Mucosa of stomach (tissue), 1 donor: ENCODE results near the gene KRTAP13-1.

Experiments used
- H3K27me3 ChIP-seq: one replicate; pipeline ENCODE4 v1.7.0; 2013; ENCODE audit warnings: mild to moderate bottlenecking, low read length; ENCODE audit not compliant: control insufficient read depth, insufficient read depth
- H3K36me3 ChIP-seq: one replicate; pipeline ENCODE4 v1.7.0; 2013; ENCODE audit warnings: low read length; ENCODE audit not compliant: control insufficient read depth, insufficient read depth
- H3K4me1 ChIP-seq: one replicate; pipeline ENCODE4 v1.7.0; 2013; ENCODE audit warnings: mild to moderate bottlenecking, low read length; ENCODE audit not compliant: control insufficient read depth, insufficient read depth
- H3K4me3 ChIP-seq: one replicate; pipeline ENCODE4 v1.7.0; 2013; ENCODE audit warnings: low read length
- H3K9ac ChIP-seq: one replicate; pipeline ENCODE4 v1.7.0; 2013; ENCODE audit warnings: mild to moderate bottlenecking, low read length, moderate library complexity
- H3K9me3 ChIP-seq: one replicate; pipeline ENCODE4 v1.7.0; 2013; ENCODE audit warnings: mild to moderate bottlenecking, low read length, moderate library complexity; ENCODE audit not compliant: control insufficient read depth
- donor health status: Pancreatic carcinoma.

Gene KRTAP13-1

DNA sequence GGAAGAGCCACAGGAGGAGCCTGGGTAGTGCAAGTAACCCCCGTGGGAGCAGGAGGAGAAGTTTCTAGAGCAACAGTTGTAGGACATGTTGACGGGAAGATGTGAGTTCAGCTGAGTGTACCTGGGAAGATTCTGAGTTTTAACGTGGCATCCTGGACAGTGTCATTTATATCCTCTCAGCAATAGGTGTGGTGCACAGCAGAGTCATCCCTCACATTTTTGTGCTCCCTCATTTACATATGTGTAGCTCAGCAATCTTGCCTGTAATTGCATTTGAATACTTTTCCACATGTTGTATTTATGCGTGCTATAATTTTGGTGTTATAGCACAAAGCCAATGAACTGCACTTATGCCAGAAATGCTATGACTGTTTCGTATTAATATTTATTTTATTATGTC is 30.0 kb downstream of the KRTAP13-1 start, which contains the start of gene KRTAP13-3:
Gene KRTAP13-3 (minus strand): TSS at position 101 of the 400 bp plus-strand sequence. CDS start 14 bp downstream, at position 87.
- H3K9me3 ChIP-seq: no peaks in the 10 kb centered on the region
- no peak within 1 kb of the TSS for H3K4me3 ChIP-seq
- no peaks in the 10 kb centered on the region for H3K27me3 ChIP-seq
- no peaks in the 10 kb centered on the region for H3K4me1 ChIP-seq
- no peak within 1 kb of the TSS for H3K9ac ChIP-seq
- H3K36me3 ChIP-seq: no peaks in the 10 kb centered on the region

DNA sequence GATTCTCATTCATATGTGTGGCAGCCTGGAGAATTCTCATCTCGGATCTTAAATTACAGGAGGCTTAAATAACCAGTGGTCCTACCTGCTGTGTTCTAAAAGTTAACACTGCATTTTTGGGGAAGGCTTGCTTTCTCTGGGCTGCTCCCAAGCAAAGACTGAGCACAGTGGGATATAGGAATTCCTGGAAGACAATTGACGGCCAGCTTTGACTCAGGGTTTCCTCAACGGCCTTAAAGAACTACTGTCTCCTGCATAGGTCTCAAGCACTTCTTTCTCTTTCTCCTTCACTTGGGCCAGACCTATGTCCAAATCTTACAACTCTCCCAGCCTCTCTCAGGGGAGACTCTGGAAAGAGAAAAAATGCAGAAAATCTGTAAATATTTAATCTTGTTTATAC is 30.9 kb downstream of the KRTAP13-1 start:
- Histone ChIP-seq H3K9me3 (no peaks in the 10 kb centered on the region), H3K9ac (no peak overlapping the region), H3K4me1 (no peaks in the 10 kb centered on the region), H3K36me3 (no peaks in the 10 kb centered on the region), H3K27me3 (no peaks in the 10 kb centered on the region), H3K4me3 (no peak overlapping the region)

DNA sequence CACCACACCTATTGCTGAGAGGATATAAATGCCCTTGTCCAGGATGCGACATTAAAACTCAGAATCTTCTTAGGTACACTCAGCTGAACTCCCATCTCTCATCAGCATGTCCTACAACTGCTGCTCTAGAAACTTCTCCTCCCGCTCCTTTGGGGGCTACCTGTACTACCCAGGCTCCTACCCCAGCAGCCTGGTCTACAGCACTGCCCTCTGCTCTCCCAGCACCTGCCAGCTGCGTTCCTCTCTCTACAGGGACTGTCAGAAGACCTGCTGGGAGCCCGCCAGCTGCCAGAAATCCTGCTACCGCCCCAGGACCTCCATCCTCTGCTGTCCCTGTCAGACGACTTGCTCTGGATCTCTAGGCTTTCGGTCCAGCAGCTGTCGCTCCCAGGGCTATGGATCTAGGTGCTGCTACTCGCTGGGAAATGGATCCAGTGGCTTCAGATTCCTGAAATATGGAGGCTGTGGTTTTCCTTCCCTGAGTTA is 34.4 kb downstream of the KRTAP13-1 start, which contains the start of gene KRTAP13-4:
Gene KRTAP13-4 (plus strand): TSS at position 51 of the 486 bp plus-strand sequence. CDS start 56 bp downstream, at position 107.
- Histone ChIP-seq H3K9ac (no peak within 1 kb of the TSS), H3K9me3 (no peaks in the 10 kb centered on the region), H3K27me3 (no peaks in the 10 kb centered on the region), H3K4me1 (no peaks in the 10 kb centered on the region), H3K4me3 (no peak within 1 kb of the TSS), H3K36me3 (no peaks in the 10 kb centered on the region)

DNA sequence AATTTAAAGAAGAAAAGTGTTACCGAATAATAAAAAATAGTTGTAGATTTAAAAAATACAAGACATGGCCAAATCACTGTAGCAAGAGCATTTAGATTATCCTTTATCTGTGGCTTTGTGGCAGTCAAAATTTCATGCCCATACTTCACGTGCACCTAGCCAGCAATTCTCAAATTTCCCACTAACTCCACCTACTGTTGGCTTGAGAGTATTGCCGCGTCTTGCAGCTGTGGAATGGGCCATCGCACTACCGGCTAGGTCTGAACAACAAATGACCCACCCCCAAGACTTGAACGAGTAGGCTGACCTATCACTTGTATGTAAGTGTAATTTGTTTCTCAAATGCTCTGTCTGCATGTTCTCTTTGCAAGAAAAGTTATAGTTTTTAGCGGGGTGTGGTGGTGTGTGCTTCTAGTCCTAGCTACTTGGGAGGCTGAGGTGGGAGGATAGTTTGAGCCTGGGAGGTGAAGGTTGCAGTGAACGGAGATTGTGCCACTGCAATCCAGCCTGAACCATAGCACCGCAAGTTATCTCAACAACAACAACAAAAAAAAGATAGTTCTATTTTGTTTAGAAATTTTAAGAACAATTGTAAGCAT is 38.3 kb downstream of the KRTAP13-1 start:
- H3K36me3 ChIP-seq: no peaks in the 10 kb centered on the region
- H3K9ac ChIP-seq: no peak overlapping the region
- no peaks in the 10 kb centered on the region for H3K9me3 ChIP-seq
- no peaks in the 10 kb centered on the region for H3K27me3 ChIP-seq
- no peak overlapping the region for H3K4me3 ChIP-seq
- H3K4me1 ChIP-seq: no peaks in the 10 kb centered on the region

DNA sequence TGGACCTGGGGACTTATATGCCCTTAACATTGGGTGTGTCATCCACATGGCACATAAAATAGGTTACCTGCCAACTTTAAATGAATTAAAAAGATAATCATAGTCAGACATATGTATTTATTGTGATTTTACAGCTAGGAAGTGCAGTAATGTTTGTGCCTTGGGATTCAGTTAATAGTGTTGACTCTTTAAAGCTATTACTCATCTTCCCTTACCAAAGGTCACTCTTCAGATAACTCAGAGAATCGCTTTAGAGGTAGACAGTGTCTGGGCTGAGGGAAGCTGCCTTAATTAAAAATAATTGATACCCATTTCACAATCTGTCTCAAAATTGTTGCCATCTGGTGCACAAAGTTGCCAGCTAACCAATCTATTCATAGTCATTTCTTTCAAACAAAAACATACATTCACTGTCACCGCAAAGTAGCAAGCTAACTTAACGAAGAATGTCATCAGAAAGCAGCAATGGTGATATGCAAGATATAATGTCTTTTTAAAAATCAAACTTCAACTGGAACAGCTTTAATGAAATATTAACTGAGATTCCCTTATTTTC is 41.3 kb downstream of the KRTAP13-1 start:
- Histone ChIP-seq H3K4me3 (no peak overlapping the region), H3K9ac (no peak overlapping the region), H3K4me1 (no peaks in the 10 kb centered on the region), H3K27me3 (no peaks in the 10 kb centered on the region), H3K9me3 (no peaks in the 10 kb centered on the region), H3K36me3 (no peaks in the 10 kb centered on the region)

DNA sequence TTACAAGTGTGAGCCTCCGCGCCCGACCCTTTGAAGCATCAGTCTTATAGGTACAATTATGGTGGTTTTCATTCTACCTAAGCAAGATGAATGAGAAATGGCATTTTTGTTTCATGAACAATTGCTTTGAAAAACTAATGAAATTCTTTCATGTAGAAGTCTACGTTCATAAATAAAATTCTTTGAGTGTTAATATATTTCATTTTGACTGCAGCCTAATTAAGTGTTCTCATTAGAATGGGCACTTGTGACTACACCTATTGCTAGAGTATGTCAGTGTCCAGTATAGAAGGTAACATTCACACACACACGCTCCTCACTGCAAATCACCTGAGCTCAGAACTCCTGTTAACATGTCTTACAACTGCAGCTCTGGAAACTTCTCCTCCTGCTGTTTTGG is 44.1 kb downstream of the KRTAP13-1 start, which contains the start of gene KRTAP15-1:
Gene KRTAP15-1 (plus strand): TSS at position 301 of the 400 bp plus-strand sequence. CDS start 53 bp downstream, at position 354.
- H3K36me3 ChIP-seq: no peaks in the 10 kb centered on the region
- no peak within 1 kb of the TSS for H3K9ac ChIP-seq
- H3K9me3 ChIP-seq: no peaks in the 10 kb centered on the region
- no peaks in the 10 kb centered on the region for H3K27me3 ChIP-seq
- no peaks in the 10 kb centered on the region for H3K4me1 ChIP-seq
- H3K4me3 ChIP-seq: no peak within 1 kb of the TSS

DNA sequence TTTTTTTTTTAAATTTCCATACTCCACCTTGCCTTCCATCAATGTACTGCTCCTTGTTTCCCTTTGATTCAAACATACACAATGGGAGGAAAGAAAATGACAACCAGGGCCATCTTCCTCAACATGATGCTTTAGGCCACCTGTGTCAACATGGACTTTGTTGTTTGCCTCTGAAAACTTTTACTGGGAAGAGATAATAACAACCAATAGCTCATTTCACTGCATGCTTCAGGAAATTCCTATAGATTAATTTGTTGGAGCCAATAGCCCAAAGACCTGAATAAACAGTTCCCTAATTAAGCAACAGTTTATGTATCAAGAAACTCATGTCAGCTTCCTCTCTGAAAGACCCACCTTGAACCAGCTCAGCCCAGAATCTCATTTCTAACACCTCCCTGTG is 47.4 kb downstream of the KRTAP13-1 start:
- no peaks in the 10 kb centered on the region for H3K36me3 ChIP-seq
- no peaks in the 10 kb centered on the region for H3K4me1 ChIP-seq
- H3K4me3 ChIP-seq: no peak overlapping the region
- H3K27me3 ChIP-seq: no peaks in the 10 kb centered on the region
- H3K9ac ChIP-seq: no peak overlapping the region
- no peaks in the 10 kb centered on the region for H3K9me3 ChIP-seq

DNA sequence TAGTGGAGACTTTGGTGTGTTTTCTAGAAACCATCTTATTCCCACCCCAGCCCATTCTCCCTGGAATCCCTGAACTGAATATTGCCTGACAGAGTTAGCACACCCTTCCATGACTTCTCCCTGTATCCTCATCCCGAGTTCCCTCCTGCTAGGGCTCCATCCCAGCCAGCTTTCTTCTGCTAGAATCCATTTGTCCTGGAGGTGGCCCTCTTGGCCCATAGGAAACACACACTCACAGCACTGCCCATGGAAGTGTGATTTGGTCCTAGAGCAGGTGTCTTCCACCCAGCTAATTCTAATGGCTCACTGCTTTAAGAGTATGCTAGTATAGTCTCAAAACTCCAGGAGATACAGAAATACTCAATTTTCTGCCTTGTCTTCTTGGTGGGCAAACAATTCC is 48.4 kb downstream of the KRTAP13-1 start:
- no peaks in the 10 kb centered on the region for H3K4me1 ChIP-seq
- no peak overlapping the region for H3K9ac ChIP-seq
- H3K36me3 ChIP-seq: no peaks in the 10 kb centered on the region
- no peaks in the 10 kb centered on the region for H3K9me3 ChIP-seq
- no peak overlapping the region for H3K4me3 ChIP-seq
- no peaks in the 10 kb centered on the region for H3K27me3 ChIP-seq
